Measurements from ENCODE around the gene POLRMT. TPM values are rescaled to one million over a fixed set of nuclear protein-coding genes. Genes with fewer than 3 reads are reported as not detected.

The POLRMT gene
- total and polyA plus RNA-seq, 8 donors: 18.5 to 196 (median 80.9) TPM

DNA sequence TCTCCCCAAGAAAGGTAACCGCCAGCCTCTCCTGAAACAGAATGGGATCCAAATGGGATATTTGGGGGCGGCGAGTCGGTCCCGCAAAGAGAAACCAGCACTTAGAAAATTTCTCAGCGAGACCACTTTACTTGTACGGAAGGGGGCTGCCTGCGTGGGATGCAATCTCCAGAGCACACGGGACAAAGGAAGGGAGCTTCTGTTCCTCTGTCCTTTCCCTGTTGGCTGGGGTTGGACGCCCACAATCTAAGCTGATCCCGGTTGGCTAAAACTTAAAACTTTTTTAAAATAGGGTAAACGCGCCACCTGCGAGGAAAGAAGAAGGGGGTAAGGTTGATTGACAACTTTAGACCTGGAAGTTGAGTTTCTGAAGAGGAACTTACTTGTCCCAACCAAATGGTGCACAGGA lies 61.8 kb downstream of the POLRMT start:
- WGBS, 5 donors: 0 to 5% (median 2%) methylated on average over 10 to 14 of the region's 14 CpGs
- TF ChIP-seq EP300 (IDR thresholded peaks at IDR 0.05): no peak
- no peak for TF ChIP-seq POLR2A (IDR thresholded peaks at IDR 0.05)
- no peak for TF ChIP-seq CTCF (IDR thresholded peaks at IDR 0.05)
- no peak for TF ChIP-seq POLR2AphosphoS5 (IDR thresholded peaks at IDR 0.05)
- no peaks in the 10 kb centered on the region for H3K36me3 ChIP-seq
- DNase-seq: peak in 1 of 2 donors; percentile 75
- no peaks in the 10 kb centered on the region for H3K27me3 ChIP-seq
- no peaks in the 10 kb centered on the region for H3K9me3 ChIP-seq
- peak overlapping the region; percentile 92 to 99 (median 96) for H3K4me3 ChIP-seq
- intact Hi-C loops (cut with DNase I; ENCODE audit: low total_unique reads): loop anchor here (10.0 kb wide), 1 partner anchor 63 kb away; the partner anchor contains the start of genes FGF22 and POLRMT
- peaks cover 36 to 56% (median 49%) of the 10 kb centered on the region in 4 donors for H3K4me1 ChIP-seq
- peak overlapping the region; percentile 70 to 94 (median 93) for H3K27ac ChIP-seq

DNA sequence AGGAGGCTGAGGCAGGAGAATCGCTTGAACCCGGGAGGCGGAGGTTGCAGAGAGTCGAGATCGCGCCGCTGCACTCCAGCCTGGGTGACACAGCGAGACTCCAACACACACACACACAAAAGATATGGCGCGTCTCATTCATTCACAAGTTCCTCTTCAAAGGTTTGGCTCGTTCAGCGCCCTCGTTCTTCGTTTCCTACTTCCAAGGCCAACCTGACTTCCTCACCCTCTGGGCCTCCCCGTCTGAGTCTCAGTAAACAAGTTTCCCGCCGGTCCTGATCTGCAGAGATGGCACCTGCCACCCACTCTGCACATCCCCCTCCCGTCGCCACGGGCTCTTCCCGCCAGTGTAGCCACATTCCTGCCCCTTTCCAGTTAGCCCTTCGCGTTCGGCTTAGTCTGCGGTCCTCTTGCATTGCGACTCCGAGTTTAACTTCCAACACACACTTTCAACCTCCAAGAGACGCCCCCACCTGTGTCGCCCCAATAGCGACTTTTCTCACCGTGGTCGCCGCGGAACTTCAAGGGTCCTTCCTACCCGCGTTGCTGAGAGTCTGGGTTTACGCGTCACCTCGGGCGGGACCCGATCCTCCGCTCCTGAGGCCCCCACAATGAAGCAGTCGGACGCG lies 62.3 kb downstream of the POLRMT start:
- DNase-seq: peak; percentile 43 to 82
- H3K4me1 ChIP-seq: peaks cover 30 to 52% (median 44%) of the 10 kb centered on the region in 4 donors
- H3K9me3 ChIP-seq: no peaks in the 10 kb centered on the region
- peak overlapping the region; percentile 70 to 94 (median 93) for H3K27ac ChIP-seq
- no peaks in the 10 kb centered on the region for H3K36me3 ChIP-seq
- H3K27me3 ChIP-seq: no peaks in the 10 kb centered on the region
- 2 to 4% (median 3%) methylated on average over 44 to 45 of the region's 45 CpGs for WGBS, 5 donors
- H3K4me3 ChIP-seq: peak overlapping the region; percentile 92 to 99 (median 96)
- intact Hi-C loops (cut with DNase I; ENCODE audit: low total_unique reads): loop anchor here (10.0 kb wide), 1 partner anchor 64 kb away; the partner anchor contains the start of genes FGF22 and POLRMT
- no peak for TF ChIP-seq EP300 (IDR thresholded peaks at IDR 0.05)
- no peak for TF ChIP-seq CTCF (IDR thresholded peaks at IDR 0.05)
- no peak for TF ChIP-seq POLR2A (IDR thresholded peaks at IDR 0.05)
- TF ChIP-seq POLR2AphosphoS5 (IDR thresholded peaks at IDR 0.05): no peak

- intact Hi-C loops (cut with DNase I; ENCODE audit: low total_unique reads): loop anchor here (10.0 kb wide), 1 partner anchor 65 kb away; the partner anchor contains the start of genes FGF22 and POLRMT
- H3K4me3 ChIP-seq: no peak overlapping the region
- 68 to 92% (median 80%) methylated on average over 17 to 19 of the region's 25 CpGs for WGBS, 5 donors
- DNase-seq: no peak
- peaks cover 23 to 44% (median 36%) of the 10 kb centered on the region in 4 donors for H3K4me1 ChIP-seq
- H3K27ac ChIP-seq: no peak overlapping the region
- no peaks in the 10 kb centered on the region for H3K27me3 ChIP-seq
- no peaks in the 10 kb centered on the region for H3K9me3 ChIP-seq
- TF ChIP-seq POLR2A (IDR thresholded peaks at IDR 0.05): no peak
- no peak for TF ChIP-seq POLR2AphosphoS5 (IDR thresholded peaks at IDR 0.05)
- TF ChIP-seq EP300 (IDR thresholded peaks at IDR 0.05): no peak
- no peak for TF ChIP-seq CTCF (IDR thresholded peaks at IDR 0.05)
- no peaks in the 10 kb centered on the region for H3K36me3 ChIP-seq
These were observed 63.1 kb downstream of the POLRMT start for GRCh38 chr19:570251-570686.

GRCh38 chr19:567296-567900 lies 65.9 kb downstream of the POLRMT start:
- intact Hi-C loops (cut with DNase I; ENCODE audit: low total_unique reads): no loop called here
- Histone ChIP-seq H3K27me3 (no peaks in the 10 kb centered on the region), H3K27ac (peak overlapping the region in 4 of 5 donors; percentile 48 to 85 (median 71)), H3K9me3 (no peaks in the 10 kb centered on the region), H3K4me1 (peaks cover 4 to 20% (median 11%) of the 10 kb centered on the region in 4 donors), H3K36me3 (no peaks in the 10 kb centered on the region), H3K4me3 (no peak overlapping the region)
- 87 to 95% (median 92%) methylated on average over 19 to 22 of the region's 22 CpGs for WGBS, 5 donors
- TF ChIP-seq POLR2AphosphoS5 (IDR thresholded peaks at IDR 0.05) (no peak), CTCF (IDR thresholded peaks at IDR 0.05) (no peak), POLR2A (IDR thresholded peaks at IDR 0.05) (no peak), EP300 (IDR thresholded peaks at IDR 0.05) (no peak)
- no peak for DNase-seq

Other genes with a start within 250 kb of the POLRMT start
- 1 to 10 TPM in 1 of 5 donors, under 1 TPM in 1, not detected in 3; 0.73 to 9.3 TPM for gene C2CD4C, start 224.4 kb downstream of the POLRMT start, total RNA-seq
- under 1 TPM; 0.31 to 0.61 (median 0.55) TPM for gene C2CD4C, start 224.4 kb downstream of the POLRMT start, polyA plus RNA-seq
- 100 to 1,000 TPM in 2 of 5 donors, 10 to 100 TPM in 3; 13.8 to 169 (median 34.8) TPM for gene SHC2, start 172.5 kb downstream of the POLRMT start, total RNA-seq
- gene SHC2, start 172.5 kb downstream of the POLRMT start, polyA plus RNA-seq: 10 to 100 TPM; 27.6 to 40.7 (median 38.4) TPM
- gene MADCAM1, start 137.1 kb downstream of the POLRMT start, total RNA-seq: 10 to 100 TPM in 1 of 5 donors, 1 to 10 TPM in 2, under 1 TPM in 1, not detected in 1; 0.45 to 11.9 (median 2.1) TPM
- gene MADCAM1, start 137.1 kb downstream of the POLRMT start, polyA plus RNA-seq: 1 to 10 TPM; 1.5 to 2.9 (median 2.3) TPM
- gene TPGS1, start 126.0 kb downstream of the POLRMT start, total RNA-seq: 10 to 100 TPM in 3 of 5 donors, 1 to 10 TPM in 2; 1.2 to 65.5 (median 15.2) TPM
- 10 to 100 TPM; 26.3 to 33.8 (median 26.4) TPM for gene TPGS1, start 126.0 kb downstream of the POLRMT start, polyA plus RNA-seq
- gene CDC34, start 101.8 kb downstream of the POLRMT start, total RNA-seq: 100 to 1,000 TPM in 2 of 5 donors, 10 to 100 TPM in 3; 26.1 to 503 (median 72.9) TPM
- 10 to 100 TPM; 62.9 to 82.1 (median 80.5) TPM for gene CDC34, start 101.8 kb downstream of the POLRMT start, polyA plus RNA-seq
- 1 to 10 TPM in 1 of 5 donors, under 1 TPM in 1, not detected in 3; 0.55 to 5.4 TPM for gene GZMM, start 89.5 kb downstream of the POLRMT start, total RNA-seq
- gene GZMM, start 89.5 kb downstream of the POLRMT start, polyA plus RNA-seq: 1 to 10 TPM in 1 of 3 donors, under 1 TPM in 2; 0.37 to 6.6 (median 0.93) TPM
- gene BSG, start 60.9 kb downstream of the POLRMT start, total RNA-seq: 1,000 to 10,000 TPM in 1 of 5 donors, 100 to 1,000 TPM in 4; 184 to 1,029 (median 269) TPM
- 100 to 1,000 TPM; 193 to 524 (median 393) TPM for gene BSG, start 60.9 kb downstream of the POLRMT start, polyA plus RNA-seq
- gene HCN2, start 43.7 kb downstream of the POLRMT start, total RNA-seq: under 1 TPM in 1 of 5 donors, not detected in 4; 0.18 TPM
- gene HCN2, start 43.7 kb downstream of the POLRMT start, polyA plus RNA-seq: under 1 TPM in 2 of 3 donors, not detected in 1; 0.10 to 0.15 TPM
- under 1 TPM in 1 of 5 donors, not detected in 4; 0.45 TPM for gene FGF22, start 6.3 kb upstream of the POLRMT start, total RNA-seq
- gene FGF22, start 6.3 kb upstream of the POLRMT start, polyA plus RNA-seq: under 1 TPM; 0.37 to 0.76 (median 0.48) TPM
- 100 to 1,000 TPM in 1 of 5 donors, 10 to 100 TPM in 4; 21.1 to 240 (median 65.9) TPM for gene RNF126, start 29.7 kb upstream of the POLRMT start, total RNA-seq
- 10 to 100 TPM; 29.9 to 35.1 (median 35.0) TPM for gene RNF126, start 29.7 kb upstream of the POLRMT start, polyA plus RNA-seq
- 100 to 1,000 TPM in 1 of 5 donors, 10 to 100 TPM in 4; 12.3 to 136 (median 62.9) TPM for gene FSTL3, start 42.9 kb upstream of the POLRMT start, total RNA-seq
- 10 to 100 TPM; 12.5 to 32.8 (median 20.7) TPM for gene FSTL3, start 42.9 kb upstream of the POLRMT start, polyA plus RNA-seq
- not detected for gene PRSS57, start 61.9 kb upstream of the POLRMT start, total RNA-seq
- gene PRSS57, start 61.9 kb upstream of the POLRMT start, polyA plus RNA-seq: not detected
- gene PALM, start 75.4 kb upstream of the POLRMT start, total RNA-seq: 10 to 100 TPM; 12.1 to 88.9 (median 17.5) TPM
- gene PALM, start 75.4 kb upstream of the POLRMT start, polyA plus RNA-seq: 10 to 100 TPM in 2 of 3 donors, 1 to 10 TPM in 1; 9.8 to 14.8 (median 12.0) TPM
- 100 to 1,000 TPM in 1 of 5 donors, 10 to 100 TPM in 3, 1 to 10 TPM in 1; 5.3 to 149 (median 27.7) TPM for gene MISP, start 117.6 kb upstream of the POLRMT start, total RNA-seq
- 10 to 100 TPM in 2 of 3 donors, 1 to 10 TPM in 1; 2.1 to 12.9 (median 12.5) TPM for gene MISP, start 117.6 kb upstream of the POLRMT start, polyA plus RNA-seq
- gene PTBP1, start 163.9 kb upstream of the POLRMT start, total RNA-seq: 100 to 1,000 TPM in 4 of 5 donors, 10 to 100 TPM in 1; 92.9 to 539 (median 173) TPM
- gene PTBP1, start 163.9 kb upstream of the POLRMT start, polyA plus RNA-seq: 10 to 100 TPM; 74.8 to 80.9 (median 74.8) TPM
- gene PLPPR3, start 188.4 kb upstream of the POLRMT start, total RNA-seq: under 1 TPM in 1 of 5 donors, not detected in 4; 0.55 TPM
- gene PLPPR3, start 188.4 kb upstream of the POLRMT start, polyA plus RNA-seq: under 1 TPM in 1 of 3 donors, not detected in 2; 0.46 TPM
- under 1 TPM in 1 of 5 donors, not detected in 4; 0.55 TPM for gene AZU1, start 194.3 kb upstream of the POLRMT start, total RNA-seq
- gene AZU1, start 194.3 kb upstream of the POLRMT start, polyA plus RNA-seq: 1 to 10 TPM in 1 of 3 donors, under 1 TPM in 2; 0.53 to 1.5 (median 1.00) TPM
- 1 to 10 TPM in 1 of 5 donors, not detected in 4; 2.6 TPM for gene PRTN3, start 207.5 kb upstream of the POLRMT start, total RNA-seq
- gene PRTN3, start 207.5 kb upstream of the POLRMT start, polyA plus RNA-seq: under 1 TPM in 1 of 3 donors, not detected in 2; 0.15 TPM
- gene ELANE, start 218.8 kb upstream of the POLRMT start, total RNA-seq: 10 to 100 TPM in 1 of 5 donors, 1 to 10 TPM in 1, not detected in 3; 2.9 to 10.5 TPM
- gene ELANE, start 218.8 kb upstream of the POLRMT start, polyA plus RNA-seq: 1 to 10 TPM in 2 of 3 donors, not detected in 1; 1.1 to 3.4 TPM
- 1,000 to 10,000 TPM in 1 of 5 donors, 100 to 1,000 TPM in 3, 10 to 100 TPM in 1; 36.6 to 1,275 (median 118) TPM for gene CFD, start 226.1 kb upstream of the POLRMT start, total RNA-seq
- gene CFD, start 226.1 kb upstream of the POLRMT start, polyA plus RNA-seq: 100 to 1,000 TPM in 2 of 3 donors, 10 to 100 TPM in 1; 48.7 to 204 (median 140) TPM

Data from stomach (tissue), 9 donors.